HCT116 (cell line): ENCODE results near the gene ERICH6B. TPM values are rescaled to one million over a fixed set of nuclear protein-coding genes. Genes with fewer than 3 reads are reported as not detected.

Experiments
- ATAC-seq: fragments of 200-7000 bp; cut with Tn5 transposase; 2 replicates; pipeline ENCODE4 v1.9.1; 2020; ENCODE audit warnings: mild to moderate bottlenecking, moderate library complexity
- BruUV-seq: library from RNA; stranded (reverse); fragments of 400-500 nt; replicated peaks from 2 replicates; lab custom pipeline; 2021; lab: Mats Ljungman, UMichigan
- CTCF ChIA-PET: fragments of 300-600 bp; sonication (Branson Sonifier 250); formaldehyde crosslinking; loops from one replicate; lab custom pipeline; 2021; ENCODE audit warnings: antibody characterized with exemption; lab: Charles Lee
- POLR2A ChIA-PET: fragments of 300-600, 350-600 bp; sonication (Branson Sonifier 250); formaldehyde crosslinking; loops from one replicate; lab custom pipeline; 2021; ENCODE audit warnings: antibody characterized with exemption; lab: Charles Lee
- RAD21 ChIA-PET, 2 experiments: fragments of 300-600 bp; sonication (Branson Sonifier 250); formaldehyde crosslinking; loops; one replicate each; lab custom pipeline; 2023; ENCODE audit warnings: low total read pairs in 2 of 2; ENCODE audit not compliant: uncharacterized antibody in 2 of 2, unreplicated experiment in 2 of 2, low non-redundant PET in 1 of 2; lab: Charles Lee
- DNase-seq: peaks from one replicate; pipeline ENCODE4 v3.0.0-alpha.2; 2010; ENCODE audit warnings: low read depth, low spot score
- H2AFZ ChIP-seq: fragments of 200-600 bp; shearing (Covaris generic), sonication (generic); 2 replicates; pipeline ENCODE4 v1.6.1; 2017; ENCODE audit warnings: low read depth, mixed run types, mixed read lengths, antibody characterized with exemption, low read length; ENCODE audit not compliant: poor library complexity, severe bottlenecking
- H3K27ac ChIP-seq: 2 replicates; pipeline ENCODE4 v1.5.1; 2012; ENCODE audit warnings: low read depth, low read length
- H3K27me3 ChIP-seq: fragments of 200-600 bp; sonication (generic); 2 replicates; pipeline ENCODE4 v1.6.1; 2016; ENCODE audit warnings: mixed run types, low read length, mixed read lengths; ENCODE audit not compliant: insufficient read depth
- H3K36me3 ChIP-seq, 2 experiments: fragments of 200-500 bp in 1 of 2; fragments of 200-600 bp in 1 of 2; sonication (Bioruptor generic) in 1 of 2; sonication (generic) in 1 of 2; 2 replicates each; pipeline versions ENCODE4 v1.5.1 to v1.6.1; 2014 to 2016; ENCODE audit warnings: low read length in 2 of 2, inconsistent platforms in 1 of 2, mixed read lengths in 1 of 2, mixed run types in 1 of 2; ENCODE audit not compliant: insufficient read depth in 2 of 2, control insufficient read depth in 1 of 2
- H3K4me1 ChIP-seq, 2 experiments: fragments of 200-600 bp in 1 of 2; sonication (generic) in 1 of 2; 2 replicates each; pipeline versions ENCODE4 v1.5.1 to v1.6.1; 2012 to 2017; ENCODE audit warnings: low read length in 2 of 2, inconsistent platforms in 1 of 2, mild to moderate bottlenecking in 1 of 2, mixed read lengths in 1 of 2, mixed run types in 1 of 2, moderate library complexity in 1 of 2; ENCODE audit not compliant: insufficient read depth in 2 of 2, control insufficient read depth in 1 of 2
- H3K4me2 ChIP-seq: fragments of 200-600 bp; sonication (generic); 2 replicates; pipeline ENCODE4 v1.6.1; 2017; ENCODE audit warnings: mixed run types, low read length, mixed read lengths
- H3K4me3 ChIP-seq, 2 experiments: fragments of 200-600 bp in 1 of 2; sonication (generic) in 1 of 2; replicated peaks in 1 of 2; 2 replicates each; pipeline ENCODE4 v1.5.1; 2011 to 2016; ENCODE audit warnings: low read length in 2 of 2, control low read depth in 1 of 2, low read depth in 1 of 2, mild to moderate bottlenecking in 1 of 2, mixed read lengths in 1 of 2, mixed run types in 1 of 2
- H3K79me2 ChIP-seq: fragments of 200-600 bp; sonication (generic); 2 replicates; pipeline ENCODE4 v1.6.1; 2017; ENCODE audit warnings: mild to moderate bottlenecking, mixed run types, low read length, moderate library complexity, mixed read lengths; ENCODE audit not compliant: insufficient read depth
- H3K9ac ChIP-seq: fragments of 200-600 bp; sonication (generic); 2 replicates; pipeline ENCODE4 v1.6.1; 2016; ENCODE audit warnings: low read length, mixed read lengths
- H3K9me2 ChIP-seq: fragments of 200-600 bp; sonication (generic), shearing (Covaris generic); 2 replicates; pipeline ENCODE4 v1.6.1; 2017; ENCODE audit warnings: mixed run types, mild to moderate bottlenecking, moderate library complexity; ENCODE audit not compliant: insufficient read depth
- H3K9me3 ChIP-seq, 2 experiments: fragments of 200-500 bp in 1 of 2; fragments of 200-600 bp in 1 of 2; sonication (Bioruptor generic) in 1 of 2; sonication (generic) in 1 of 2; 2 replicates each; pipeline ENCODE4 v1.6.1; 2014 to 2017; ENCODE audit warnings: low read length in 2 of 2, mixed read lengths in 2 of 2, inconsistent platforms in 1 of 2, low read depth in 1 of 2, mild to moderate bottlenecking in 1 of 2, mixed run types in 1 of 2, moderate library complexity in 1 of 2; ENCODE audit not compliant: control insufficient read depth in 1 of 2, insufficient read depth in 1 of 2
- H4K20me1 ChIP-seq: fragments of 200-600 bp; sonication (generic), shearing (Covaris generic); 2 replicates; pipeline ENCODE4 v1.6.1; 2017; ENCODE audit warnings: mixed run types, mild to moderate bottlenecking, moderate library complexity; ENCODE audit not compliant: insufficient read depth
- ATF3 ChIP-seq: IDR thresholded peaks from 2 replicates; pipeline ENCODE4 v1.6.1; 2012
- CBX3 ChIP-seq: IDR thresholded peaks from 2 replicates; pipeline ENCODE4 v1.6.1; 2012; ENCODE audit warnings: low read depth
- CEBPB ChIP-seq: IDR thresholded peaks from 2 replicates; pipeline ENCODE4 v1.6.1; 2012; ENCODE audit warnings: low read depth
- EGR1 ChIP-seq: IDR thresholded peaks from 2 replicates; pipeline ENCODE4 v1.6.1; 2012; ENCODE audit warnings: low read depth
- EZH2 ChIP-seq: fragments of 200-600 bp; sonication (generic); IDR thresholded peaks from 2 replicates; pipeline ENCODE4 v1.6.1; 2017; ENCODE audit warnings: antibody characterized with exemption, mixed run types
- FOSL1 ChIP-seq: IDR thresholded peaks from 2 replicates; pipeline ENCODE4 v1.6.1; 2012; ENCODE audit warnings: low read depth
- JUND ChIP-seq: IDR thresholded peaks from 2 replicates; pipeline ENCODE4 v1.6.1; 2012
- RAD21 ChIP-seq: IDR thresholded peaks from 2 replicates; pipeline ENCODE4 v1.6.1; 2012; ENCODE audit warnings: low read depth, mild to moderate bottlenecking
- SIN3A ChIP-seq: IDR thresholded peaks from 2 replicates; pipeline ENCODE4 v1.6.1; 2012; ENCODE audit warnings: low read depth
- SP1 ChIP-seq: IDR thresholded peaks from 2 replicates; pipeline ENCODE4 v1.6.1; 2012; ENCODE audit warnings: low read depth
- SRF ChIP-seq: IDR thresholded peaks from 2 replicates; pipeline ENCODE4 v1.6.1; 2012; ENCODE audit warnings: low read depth
- TCF7L2 ChIP-seq: IDR thresholded peaks from 2 replicates; pipeline ENCODE4 v1.7.0; 2011; ENCODE audit warnings: borderline replicate concordance, inconsistent platforms; ENCODE audit not compliant: insufficient read depth, insufficient read length; ENCODE audit errors: extremely low read depth
- intact Hi-C: fragments of 100-400 bp; cut with micrococcal nuclease; formaldehyde crosslinking; loops from 2 replicates; pipeline ENCODE4 v1.10.0; 2022
- total RNA-seq: library from RNA; stranded (reverse); gene quantifications from one replicate; pipeline ENCODE4 v1.2.1, GENCODE V29; 2021; ENCODE audit not compliant: unreplicated experiment

Gene ERICH6B
- total RNA-seq, 1 experiment from 2014 or later: not detected

- RAD21 ChIA-PET: no interaction called here
- intact Hi-C loops: no loop called here
- no TSS peak for BruUV-seq
These were observed 114.4 kb downstream of the ERICH6B start for GRCh38 chr13:45501175-45501526.

GRCh38 chr13:45500492-45501174 is 114.9 kb downstream of the ERICH6B start:
- Histone ChIP-seq H3K4me1 (peaks cover 11 to 12% of the 10 kb centered on the region in 2 experiments), H3K36me3 (peaks cover 17 to 23% of the 10 kb centered on the region in 2 experiments; a peak in 3 of 4 replicates), H4K20me1 (no peaks in the 10 kb centered on the region), H3K9ac (no peak overlapping the region), H3K4me3 (no peak overlapping the region), H3K4me2 (peak overlapping the region; percentile 5), H3K27me3 (no peaks in the 10 kb centered on the region)
- CTCF ChIA-PET: interaction anchor here (1.7 kb wide), 1 partner anchor 10 kb away, joined by 3 read pairs; no protein-coding TSS in a partner anchor
- DNase-seq (peak; percentile 63), ATAC-seq (peak; percentile 87)
- intact Hi-C loops: no loop called here
- no peak for TF ChIP-seq SIN3A
- TF ChIP-seq ATF3: peak; percentile 50; the same call in 1 of the 2 replicates
- TF ChIP-seq FOSL1: peak; percentile 40
- TF ChIP-seq SP1: peak; percentile 24; the same call in 1 of the 2 replicates
- TF ChIP-seq JUND: peak; percentile 57; the same call in 1 of the 2 replicates
- TF ChIP-seq CEBPB: peak; percentile 59; the same call in 1 of the 2 replicates
- TF ChIP-seq CBX3: peak; percentile 24; the same call in 1 of the 2 replicates
- no peak for TF ChIP-seq EGR1
- TF ChIP-seq, all 23 proteins: peak for 6
- no peaks in the 10 kb centered on the region for H3K9me2 ChIP-seq
- no peaks in the 10 kb centered on the region for H3K79me2 ChIP-seq
- ChIA-PET RAD21 (interaction anchor here in 1 of 2 experiments (0.7 kb wide), 1 partner anchor 614 kb away, joined by 4 read pairs; no protein-coding TSS in a partner anchor), POLR2A (no interaction called here)
- BruUV-seq: no TSS peak
- peak overlapping the region; percentile 6; the same call in 1 of the 2 replicates for H3K27ac ChIP-seq
- no peak overlapping the region for H2AFZ ChIP-seq
- H3K9me3 ChIP-seq: no peaks in the 10 kb centered on the region

More at GRCh38 chr13:45501175-45501526, 114.4 kb downstream of the ERICH6B start:
- peaks cover 15 to 23% of the 10 kb centered on the region in 2 experiments; a peak in 3 of 4 replicates for H3K36me3 ChIP-seq
- TF ChIP-seq SRF: no peak
- no peak for TF ChIP-seq CBX3
- TF ChIP-seq EZH2: no peak
- no peak for TF ChIP-seq RAD21
- no peak for TF ChIP-seq TCF7L2
- DNase-seq: no peak
- no peaks in the 10 kb centered on the region for H3K9me2 ChIP-seq
- no peaks in the 10 kb centered on the region for H4K20me1 ChIP-seq
- H3K4me1 ChIP-seq: peaks cover 11 to 12% of the 10 kb centered on the region in 2 experiments
- peak overlapping the region; percentile 5 for H3K4me2 ChIP-seq
- no peaks in the 10 kb centered on the region for H3K27me3 ChIP-seq
- POLR2A ChIA-PET: no interaction called here
- no peak overlapping the region for H3K9ac ChIP-seq
- CTCF ChIA-PET: interaction anchor here (1.7 kb wide), 1 partner anchor 9 kb away, joined by 3 read pairs; no protein-coding TSS in a partner anchor
- no peak for ATAC-seq
- no peaks in the 10 kb centered on the region for H3K9me3 ChIP-seq
- no peak overlapping the region for H3K4me3 ChIP-seq
- H3K27ac ChIP-seq: peak overlapping the region; percentile 6; the same call in 1 of the 2 replicates
- no peaks in the 10 kb centered on the region for H3K79me2 ChIP-seq
- H2AFZ ChIP-seq: no peak overlapping the region
